GM21529 (cell line): ENCODE results near the gene L3MBTL2.
"Not testable (repeated sequence)": the region's sequence is repeated elsewhere in the genome, so short reads cannot be mapped to it uniquely, and the experiment has no call there.

Source experiments
- ATAC-seq: cut with Tn5 transposase; IDR thresholded peaks from one replicate; pipeline ENCODE4 v1.9.1; 2021; ENCODE audit not compliant: unreplicated experiment

The L3MBTL2 gene

GRCh38 chr22:41204992-41205900 lies at the start of gene L3MBTL2:
L3MBTL2 (plus strand) TSS chr22:41205312; CDS start chr22:41205363, 51 bp downstream.
- ATAC-seq = peak; percentile 93

DNA sequence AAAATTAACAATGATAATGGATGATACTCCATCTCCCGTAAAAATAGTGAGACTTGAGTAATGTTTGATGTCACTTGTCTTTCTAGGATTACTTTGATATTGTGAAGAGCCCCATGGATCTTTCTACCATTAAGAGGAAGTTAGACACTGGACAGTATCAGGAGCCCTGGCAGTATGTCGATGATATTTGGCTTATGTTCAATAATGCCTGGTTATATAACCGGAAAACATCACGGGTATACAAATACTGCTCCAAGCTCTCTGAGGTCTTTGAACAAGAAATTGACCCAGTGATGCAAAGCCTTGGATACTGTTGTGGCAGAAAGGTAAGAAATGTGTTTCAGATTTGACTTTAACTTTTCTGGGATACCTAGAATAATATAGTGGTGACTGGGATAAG lies 48.0 kb upstream of the L3MBTL2 start:
- ATAC-seq = no peak

DNA sequence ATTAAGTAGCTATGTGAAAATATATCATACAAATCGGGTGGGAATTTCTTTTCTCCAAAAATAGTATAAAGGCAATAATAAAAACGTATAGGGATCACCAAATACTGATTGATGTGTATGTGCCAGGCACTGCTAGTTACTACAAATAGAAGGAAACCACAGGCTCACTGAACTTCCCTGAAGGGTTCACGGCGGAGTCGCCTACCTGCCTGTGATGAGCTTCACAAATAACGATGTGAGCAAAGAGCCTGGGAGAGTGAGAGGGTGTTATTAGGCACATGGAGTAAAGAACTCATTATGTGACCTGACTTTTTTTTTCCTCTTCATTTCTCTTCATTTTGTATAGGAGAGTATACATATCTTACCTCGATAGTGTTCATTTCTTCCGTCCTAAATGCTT lies 36.0 kb upstream of the L3MBTL2 start:
- no peak for ATAC-seq

- ATAC-seq = no peak
These were observed 33.1 kb upstream of the L3MBTL2 start for GRCh38 chr22:41171996-41172395.

GRCh38 chr22:41175546-41175945 lies 29.6 kb upstream of the L3MBTL2 start:
- no peak for ATAC-seq

DNA sequence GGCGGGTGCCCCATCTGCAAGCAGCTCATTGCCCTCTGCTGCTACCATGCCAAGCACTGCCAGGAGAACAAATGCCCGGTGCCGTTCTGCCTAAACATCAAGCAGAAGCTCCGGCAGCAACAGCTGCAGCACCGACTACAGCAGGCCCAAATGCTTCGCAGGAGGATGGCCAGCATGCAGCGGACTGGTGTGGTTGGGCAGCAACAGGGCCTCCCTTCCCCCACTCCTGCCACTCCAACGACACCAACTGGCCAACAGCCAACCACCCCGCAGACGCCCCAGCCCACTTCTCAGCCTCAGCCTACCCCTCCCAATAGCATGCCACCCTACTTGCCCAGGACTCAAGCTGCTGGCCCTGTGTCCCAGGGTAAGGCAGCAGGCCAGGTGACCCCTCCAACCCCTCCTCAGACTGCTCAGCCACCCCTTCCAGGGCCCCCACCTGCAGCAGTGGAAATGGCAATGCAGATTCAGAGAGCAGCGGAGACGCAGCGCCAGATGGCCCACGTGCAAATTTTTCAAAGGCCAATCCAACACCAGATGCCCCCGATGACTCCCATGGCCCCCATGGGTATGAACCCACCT lies 28.0 kb upstream of the L3MBTL2 start:
- no peak for ATAC-seq

DNA sequence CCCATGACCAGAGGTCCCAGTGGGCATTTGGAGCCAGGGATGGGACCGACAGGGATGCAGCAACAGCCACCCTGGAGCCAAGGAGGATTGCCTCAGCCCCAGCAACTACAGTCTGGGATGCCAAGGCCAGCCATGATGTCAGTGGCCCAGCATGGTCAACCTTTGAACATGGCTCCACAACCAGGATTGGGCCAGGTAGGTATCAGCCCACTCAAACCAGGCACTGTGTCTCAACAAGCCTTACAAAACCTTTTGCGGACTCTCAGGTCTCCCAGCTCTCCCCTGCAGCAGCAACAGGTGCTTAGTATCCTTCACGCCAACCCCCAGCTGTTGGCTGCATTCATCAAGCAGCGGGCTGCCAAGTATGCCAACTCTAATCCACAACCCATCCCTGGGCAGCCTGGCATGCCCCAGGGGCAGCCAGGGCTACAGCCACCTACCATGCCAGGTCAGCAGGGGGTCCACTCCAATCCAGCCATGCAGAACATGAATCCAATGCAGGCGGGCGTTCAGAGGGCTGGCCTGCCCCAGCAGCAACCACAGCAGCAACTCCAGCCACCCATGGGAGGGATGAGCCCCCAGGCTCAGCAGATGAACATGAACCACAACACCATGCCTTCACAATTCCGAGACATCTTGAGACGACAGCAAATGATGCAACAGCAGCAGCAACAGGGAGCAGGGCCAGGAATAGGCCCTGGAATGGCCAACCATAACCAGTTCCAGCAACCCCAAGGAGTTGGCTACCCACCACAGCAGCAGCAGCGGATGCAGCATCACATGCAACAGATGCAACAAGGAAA lies 27.3 kb upstream of the L3MBTL2 start:
- ATAC-seq = no peak

DNA sequence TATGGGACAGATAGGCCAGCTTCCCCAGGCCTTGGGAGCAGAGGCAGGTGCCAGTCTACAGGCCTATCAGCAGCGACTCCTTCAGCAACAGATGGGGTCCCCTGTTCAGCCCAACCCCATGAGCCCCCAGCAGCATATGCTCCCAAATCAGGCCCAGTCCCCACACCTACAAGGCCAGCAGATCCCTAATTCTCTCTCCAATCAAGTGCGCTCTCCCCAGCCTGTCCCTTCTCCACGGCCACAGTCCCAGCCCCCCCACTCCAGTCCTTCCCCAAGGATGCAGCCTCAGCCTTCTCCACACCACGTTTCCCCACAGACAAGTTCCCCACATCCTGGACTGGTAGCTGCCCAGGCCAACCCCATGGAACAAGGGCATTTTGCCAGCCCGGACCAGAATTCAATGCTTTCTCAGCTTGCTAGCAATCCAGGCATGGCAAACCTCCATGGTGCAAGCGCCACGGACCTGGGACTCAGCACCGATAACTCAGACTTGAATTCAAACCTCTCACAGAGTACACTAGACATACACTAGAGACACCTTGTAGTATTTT lies 26.6 kb upstream of the L3MBTL2 start:
- no peak for ATAC-seq

- not testable (repeated sequence) for ATAC-seq
These were observed 24.8 kb upstream of the L3MBTL2 start for GRCh38 chr22:41180362-41180761.

- ATAC-seq = no peak
These were observed 24.2 kb upstream of the L3MBTL2 start for GRCh38 chr22:41180926-41181325.

DNA sequence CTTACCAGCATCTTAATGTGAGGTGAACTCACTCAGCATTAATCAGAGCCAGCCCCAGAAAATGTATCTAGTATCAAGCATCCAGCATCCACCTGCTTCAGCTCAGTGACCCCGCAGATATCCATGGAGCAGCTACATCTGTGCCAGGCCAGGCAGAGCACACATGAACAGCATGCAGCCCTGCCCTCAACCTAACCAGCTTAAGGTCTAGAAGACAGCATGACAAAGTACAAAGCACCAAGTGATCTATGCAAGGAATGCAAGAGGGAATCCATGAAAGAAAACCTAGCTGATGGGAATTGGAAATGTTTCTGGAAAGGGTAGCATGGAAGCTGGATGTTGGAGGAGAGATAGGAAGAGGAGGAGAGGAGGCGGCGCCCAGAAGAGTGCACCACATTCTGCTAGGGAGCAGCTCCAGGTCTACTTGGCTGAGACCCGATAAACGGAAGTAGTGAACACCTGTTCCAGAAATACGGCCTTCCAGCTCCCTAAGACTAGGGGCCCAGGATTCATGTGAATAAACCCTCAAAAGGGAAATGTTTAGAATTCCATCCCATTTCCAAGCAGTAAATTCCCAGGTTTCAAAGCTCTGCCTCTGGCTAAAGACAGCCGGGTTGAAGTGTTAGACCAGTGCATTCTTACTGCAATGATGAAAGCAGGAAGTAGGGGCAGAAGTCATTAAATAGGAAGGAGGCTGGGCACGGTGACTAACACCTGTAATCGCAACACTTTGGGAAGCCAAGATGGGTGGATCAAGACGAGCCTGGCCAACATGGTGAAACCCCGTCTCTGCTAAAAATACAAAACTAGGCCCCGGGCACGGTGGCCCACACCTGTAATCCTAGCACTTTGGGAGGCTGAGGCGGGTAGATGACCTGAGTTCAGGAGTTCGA lies 23.5 kb upstream of the L3MBTL2 start:
- ATAC-seq = no peak

GRCh38 chr22:41184679-41185078 lies 20.4 kb upstream of the L3MBTL2 start:
- no peak for ATAC-seq

DNA sequence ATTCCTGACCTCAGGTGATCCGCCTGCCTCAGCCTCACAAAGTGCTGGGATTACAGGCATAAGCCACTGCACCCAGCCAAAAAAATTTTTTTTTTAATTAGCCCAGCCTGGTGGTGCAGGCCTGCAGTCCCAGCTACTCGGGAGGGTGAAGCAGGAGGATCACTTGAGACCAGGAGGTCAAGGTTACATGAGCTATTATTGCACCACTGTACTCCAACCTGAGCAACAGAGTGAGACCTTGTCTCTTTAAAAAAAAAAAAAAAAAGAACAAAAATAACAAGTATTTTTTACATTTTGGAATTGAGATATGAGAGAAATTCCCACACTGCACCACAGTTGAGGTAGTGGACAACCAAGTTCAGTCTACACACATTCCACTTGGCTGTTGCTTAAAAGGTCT lies 13.6 kb upstream of the L3MBTL2 start:
- no peak for ATAC-seq

DNA sequence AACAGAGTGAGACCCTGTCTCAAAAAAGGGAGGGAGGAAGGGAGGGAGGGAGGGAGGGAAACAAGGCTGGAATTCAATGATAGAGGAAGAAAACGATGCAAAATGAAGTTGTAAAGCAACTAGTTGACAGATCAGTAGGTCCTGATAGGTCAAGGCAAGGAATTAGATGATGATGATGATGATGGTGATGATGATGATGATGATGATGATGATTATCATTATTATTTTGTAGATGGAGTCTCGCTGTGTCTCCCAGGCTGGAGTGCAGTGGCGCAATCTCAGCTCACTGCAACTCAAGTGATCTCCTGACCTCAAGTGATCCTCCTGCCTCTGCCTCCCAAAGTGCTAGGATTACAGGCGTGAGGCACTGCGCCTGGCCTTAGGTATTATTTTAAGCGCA lies 11.3 kb upstream of the L3MBTL2 start:
- no peak for ATAC-seq

- ATAC-seq = peak; percentile 83
These were observed 7.8 kb upstream of the L3MBTL2 start for GRCh38 chr22:41197038-41197972.

DNA sequence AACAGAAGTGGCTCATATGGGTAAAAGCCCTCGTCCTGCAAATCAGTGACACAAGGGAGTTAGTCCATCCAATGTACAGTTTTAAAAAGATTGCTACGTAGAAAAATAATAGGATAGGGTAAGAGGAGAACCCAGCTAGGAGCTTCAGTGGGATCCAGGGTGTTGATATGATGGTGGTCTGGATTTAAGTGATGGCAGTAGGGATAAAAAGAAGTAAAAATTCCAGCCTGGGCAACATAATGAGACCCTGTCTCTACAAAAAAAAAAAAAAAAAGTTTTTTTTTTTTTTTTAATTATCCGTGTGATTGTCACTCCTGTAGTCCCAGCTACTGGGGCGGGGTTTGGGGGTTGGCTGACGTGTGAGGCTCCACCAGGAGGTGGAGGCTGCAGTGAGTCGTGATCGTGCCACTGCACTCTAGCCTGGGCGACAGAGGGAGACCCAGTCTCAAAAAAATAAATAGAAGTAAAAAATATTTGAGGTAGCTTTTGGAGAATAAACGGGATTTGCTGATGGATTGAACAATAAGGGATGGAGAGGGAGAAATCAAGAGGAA lies 7.0 kb upstream of the L3MBTL2 start:
- ATAC-seq = no peak

GRCh38 chr22:41201141-41201540 lies 4.0 kb upstream of the L3MBTL2 start:
- ATAC-seq = no peak

- ATAC-seq = no peak
These were observed 2.0 kb upstream of the L3MBTL2 start for GRCh38 chr22:41203118-41203517.

DNA sequence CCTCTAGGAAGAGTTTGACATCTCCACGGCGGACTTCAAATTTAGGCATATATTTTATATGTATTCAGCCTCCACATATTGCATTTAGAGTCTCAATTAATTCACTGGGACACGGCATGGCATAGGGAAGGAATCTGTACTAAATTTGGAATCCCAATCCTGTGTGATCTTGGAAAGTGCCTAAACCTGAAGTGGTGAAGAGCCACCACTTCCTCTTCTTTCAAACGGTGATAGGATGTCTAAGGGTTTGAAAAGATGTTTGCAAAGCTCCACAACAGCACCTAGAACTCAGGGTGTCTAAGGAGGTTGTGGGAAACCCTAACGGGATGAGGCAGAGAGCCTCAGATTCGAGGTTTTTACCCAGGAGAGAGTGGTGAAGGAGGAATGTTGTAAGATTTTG lies 1.0 kb upstream of the L3MBTL2 start:
- ATAC-seq = no peak
